Measurements from ENCODE around the gene ALPP. TPM values are rescaled to one million over a fixed set of nuclear protein-coding genes. Genes with fewer than 3 reads are reported as not detected.

The ALPP gene
- total RNA-seq, 1 experiment from 2014 or later, result 0.20 TPM

DNA sequence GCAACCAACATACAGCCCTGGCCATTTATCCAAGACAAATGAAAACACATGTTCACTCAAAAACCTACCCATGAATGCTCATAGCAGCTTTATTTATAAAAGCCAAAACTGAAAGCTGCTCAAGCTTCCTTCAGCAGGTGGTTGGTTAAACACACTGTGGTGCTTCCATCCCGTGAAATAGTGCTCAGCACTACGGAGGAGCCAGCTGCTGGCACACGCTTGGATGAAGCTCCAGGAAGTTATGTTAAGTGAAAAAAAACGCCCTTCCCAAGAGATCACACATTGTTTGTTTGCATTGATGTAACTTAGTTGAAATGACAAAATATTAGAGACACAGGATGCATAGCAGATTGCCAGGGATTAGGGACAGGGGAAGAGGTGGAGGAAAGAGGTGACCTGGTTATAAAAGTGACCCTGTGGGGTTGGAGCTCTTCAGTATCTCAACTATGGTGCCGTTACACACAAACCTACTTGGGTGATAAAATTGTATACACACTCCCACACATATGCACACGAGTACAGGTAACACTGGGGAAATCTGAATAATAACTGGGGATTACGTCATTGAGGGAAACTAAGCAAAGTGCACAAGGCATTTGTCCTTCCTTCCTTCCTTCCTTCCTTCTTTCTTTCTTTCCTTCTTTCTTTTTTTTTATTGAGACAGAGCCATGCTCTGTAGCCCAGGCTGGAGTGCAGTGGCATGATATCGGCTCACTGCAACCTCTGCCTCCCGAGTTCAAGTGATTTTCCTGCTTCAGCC lies 21.9 kb downstream of the ALPP start:
- no peak overlapping the region for H3K4ac ChIP-seq (ENCODE audit: low read depth, low read length)
- H3K27me3 ChIP-seq (ENCODE audit: insufficient read depth, low read length), result no peaks in the 10 kb centered on the region
- H3K18ac ChIP-seq (ENCODE audit: insufficient read length, low read depth, low read length), result no peak overlapping the region
- no peak overlapping the region for H3K23ac ChIP-seq (ENCODE audit: insufficient read length, low read depth, low read length)
- no peak overlapping the region for H2AK5ac ChIP-seq (ENCODE audit: insufficient read length, low read length)
- H2BK120ac ChIP-seq (ENCODE audit: low read depth, low read length, poor library complexity, severe bottlenecking), result no peak overlapping the region
- H4K8ac ChIP-seq (replicated peaks; ENCODE audit: insufficient read length, low read depth, low read length), result no peak overlapping the region
- no peak overlapping the region for H3T11ph ChIP-seq (ENCODE audit: low read length)
- no peak overlapping the region for H2BK20ac ChIP-seq (ENCODE audit: low read depth, low read length, poor library complexity, severe bottlenecking)
- no peak overlapping the region for H2BK12ac ChIP-seq (ENCODE audit: insufficient read length, low read depth, low read length)
- no CpG with 5 or more reads among the region's 9 CpGs for WGBS (ENCODE audit: extremely low coverage, insufficient read length, low lambda C conversion rate)
- no peak overlapping the region for H4K91ac ChIP-seq (ENCODE audit: insufficient read length, low read depth, low read length)
- H2AFZ ChIP-seq (ENCODE audit: low read length), result no peak overlapping the region
- H3K4me1 ChIP-seq (ENCODE audit: insufficient read depth, low read length), result no peaks in the 10 kb centered on the region
- H3K56ac ChIP-seq (ENCODE audit: insufficient read length, low read depth, low read length), result no peak overlapping the region
- H3K14ac ChIP-seq (ENCODE audit: insufficient read depth, low read length), result no peak overlapping the region
- H3K79me1 ChIP-seq (ENCODE audit: insufficient read depth, low read depth, low read length, poor library complexity, severe bottlenecking), result no peaks in the 10 kb centered on the region
- TF ChIP-seq, protein P1, sequence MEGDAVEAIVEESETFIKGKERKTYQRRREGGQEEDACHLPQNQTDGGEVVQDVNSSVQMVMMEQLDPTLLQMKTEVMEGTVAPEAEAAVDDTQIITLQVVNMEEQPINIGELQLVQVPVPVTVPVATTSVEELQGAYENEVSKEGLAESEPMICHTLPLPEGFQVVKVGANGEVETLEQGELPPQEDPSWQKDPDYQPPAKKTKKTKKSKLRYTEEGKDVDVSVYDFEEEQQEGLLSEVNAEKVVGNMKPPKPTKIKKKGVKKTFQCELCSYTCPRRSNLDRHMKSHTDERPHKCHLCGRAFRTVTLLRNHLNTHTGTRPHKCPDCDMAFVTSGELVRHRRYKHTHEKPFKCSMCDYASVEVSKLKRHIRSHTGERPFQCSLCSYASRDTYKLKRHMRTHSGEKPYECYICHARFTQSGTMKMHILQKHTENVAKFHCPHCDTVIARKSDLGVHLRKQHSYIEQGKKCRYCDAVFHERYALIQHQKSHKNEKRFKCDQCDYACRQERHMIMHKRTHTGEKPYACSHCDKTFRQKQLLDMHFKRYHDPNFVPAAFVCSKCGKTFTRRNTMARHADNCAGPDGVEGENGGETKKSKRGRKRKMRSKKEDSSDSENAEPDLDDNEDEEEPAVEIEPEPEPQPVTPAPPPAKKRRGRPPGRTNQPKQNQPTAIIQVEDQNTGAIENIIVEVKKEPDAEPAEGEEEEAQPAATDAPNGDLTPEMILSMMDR (conservative IDR thresholded peaks at IDR 0.05), result no peak
- no peaks in the 10 kb centered on the region for H4K20me1 ChIP-seq (ENCODE audit: control insufficient read depth, insufficient read depth, insufficient read length)
- no peak overlapping the region for H3K9ac ChIP-seq (ENCODE audit: extremely low read depth, insufficient read length, low read length)
- no peak overlapping the region for H3K4me2 ChIP-seq (ENCODE audit: insufficient read depth, insufficient read length, low read length)
- no peak overlapping the region for H3K27ac ChIP-seq (ENCODE audit: insufficient read length, low read depth, low read length)
- H3K27ac Mint-ChIP-seq, result peak overlapping the region in 2 of 3 experiments; percentile 71 to 74; a peak in 2 of 7 replicates
- H3K4me3 Mint-ChIP-seq, result no peak overlapping the region
- no peak overlapping the region for H2BK5ac ChIP-seq (ENCODE audit: insufficient read length, low read length)
- peaks cover 2% of the 10 kb centered on the region; the same call in 1 of the 2 replicates for H3K27me3 Mint-ChIP-seq (ENCODE audit: low read depth)
- no peaks in the 10 kb centered on the region for H3K79me2 ChIP-seq (ENCODE audit: insufficient read depth, low read length)
- H3K9me3 ChIP-seq (ENCODE audit: control insufficient read depth, low read depth, low read length), result no peaks in the 10 kb centered on the region
- H3K36me3 Mint-ChIP-seq (ENCODE audit: insufficient read depth in 1 of 3, low read depth in 3 of 3), result peaks cover 0 to 73% (median 16%) of the 10 kb centered on the region in 3 experiments; a peak in 4 of 7 replicates
- no peak overlapping the region for H4K5ac ChIP-seq (ENCODE audit: insufficient read length, low read depth, low read length)
- peaks cover 5 to 15% of the 10 kb centered on the region in 2 experiments for H3K4me1 Mint-ChIP-seq
- H2BK15ac ChIP-seq (ENCODE audit: low read depth, low read length), result no peak overlapping the region
- H3K23me2 ChIP-seq (ENCODE audit: insufficient read length, low read depth, low read length, poor library complexity, severe bottlenecking), result no peaks in the 10 kb centered on the region
- DNase-seq, result no peak
- no peaks in the 10 kb centered on the region for H3K9me3 Mint-ChIP-seq

Data from H9 (cell line).